CD4-positive, CD25-positive, alpha-beta regulatory T cell (primary cell): ENCODE measurements around the gene CDC25C. TPM values are rescaled to one million over a fixed set of nuclear protein-coding genes. Genes with fewer than 3 reads are reported as not detected.

ENCODE experiments used
- ATAC-seq, 2 donors: fragments of 150-1000 bp; cut with Tn5 transposase; one replicate each; pipeline ENCODE4 v1.10.0; 2021; ENCODE audit warnings: low read depth in 2 of 2, moderate number of reproducible peaks in 2 of 2, moderate library complexity in 1 of 2
- DNase-seq, 3 donors: peaks; one replicate each; pipeline versions ENCODE4 v3.0.0 to v3.0.0-alpha.2; 2012 to 2022; ENCODE audit warnings: mixed read lengths in 1 of 3
- H3K27ac ChIP-seq: one replicate; pipeline ENCODE4 v1.7.0; 2013; ENCODE audit warnings: mild to moderate bottlenecking, low read length; ENCODE audit not compliant: insufficient read depth, poor library complexity, severe bottlenecking
- H3K27me3 ChIP-seq: one replicate; pipeline ENCODE4 v1.7.0; 2013; ENCODE audit warnings: low read length; ENCODE audit not compliant: control insufficient read depth, insufficient read depth
- H3K36me3 ChIP-seq: one replicate; pipeline ENCODE4 v1.7.0; 2013; ENCODE audit warnings: mild to moderate bottlenecking, low read length, moderate library complexity; ENCODE audit not compliant: control insufficient read depth, insufficient read depth
- H3K4me1 ChIP-seq: 2 replicates; pipeline ENCODE4 v1.7.0; 2013; ENCODE audit warnings: mild to moderate bottlenecking, low read length; ENCODE audit not compliant: insufficient read depth, control insufficient read depth, poor library complexity, severe bottlenecking
- H3K4me3 ChIP-seq: one replicate; pipeline ENCODE4 v1.7.0; 2013; ENCODE audit warnings: low read depth, mild to moderate bottlenecking, low read length, moderate library complexity
- H3K9me3 ChIP-seq, 2 experiments: 1 replicate in 1 of 2; 2 replicates in 1 of 2; pipeline ENCODE4 v1.7.0; 2013; ENCODE audit warnings: low read length in 2 of 2, mild to moderate bottlenecking in 1 of 2, moderate library complexity in 1 of 2; ENCODE audit not compliant: control insufficient read depth in 2 of 2
- H3K27ac Mint-ChIP-seq, 3 donors: one replicate each; pipeline ENCODE4 v1.8.0; 2020 to 2022; ENCODE audit warnings: mild to moderate bottlenecking in 3 of 3, mixed read lengths in 3 of 3, moderate library complexity in 2 of 3
- H3K27me3 Mint-ChIP-seq: one replicate; pipeline ENCODE4 v1.8.0; 2022; ENCODE audit warnings: mild to moderate bottlenecking, mixed read lengths
- H3K36me3 Mint-ChIP-seq: one replicate; pipeline ENCODE4 v1.8.0; 2020; ENCODE audit warnings: mixed read lengths
- H3K4me1 Mint-ChIP-seq, 4 donors: one replicate each; pipeline ENCODE4 v1.8.0; 2020 to 2022; ENCODE audit warnings: mixed read lengths in 4 of 4, mild to moderate bottlenecking in 1 of 4
- H3K4me3 Mint-ChIP-seq, 4 donors: one replicate each; pipeline ENCODE4 v1.8.0; 2020 to 2022; ENCODE audit warnings: mild to moderate bottlenecking in 4 of 4, mixed read lengths in 4 of 4, moderate library complexity in 3 of 4
- H3K9me3 Mint-ChIP-seq, 7 donors: one replicate each; pipeline ENCODE4 v1.8.0; 2020 to 2022; ENCODE audit warnings: mixed read lengths in 7 of 7, mild to moderate bottlenecking in 3 of 7, moderate library complexity in 2 of 7
- polyA plus RNA-seq, 4 donors: library from polyadenylated mRNA; unstranded; fragments of 300-500 nt; fragmentation: Illumina TruSeq; gene quantifications; one replicate each; pipeline ENCODE4 v1.2.3, GENCODE V29; 2021
- total RNA-seq: library from RNA; stranded (reverse); gene quantifications from one replicate; pipeline ENCODE4 v1.2.3, GENCODE V29; 2022

CDC25C gene
- total and polyA plus RNA-seq, 5 donors from 2014 or later = 0.22 to 0.64 (median 0.32) TPM; not detected in 1

DNA sequence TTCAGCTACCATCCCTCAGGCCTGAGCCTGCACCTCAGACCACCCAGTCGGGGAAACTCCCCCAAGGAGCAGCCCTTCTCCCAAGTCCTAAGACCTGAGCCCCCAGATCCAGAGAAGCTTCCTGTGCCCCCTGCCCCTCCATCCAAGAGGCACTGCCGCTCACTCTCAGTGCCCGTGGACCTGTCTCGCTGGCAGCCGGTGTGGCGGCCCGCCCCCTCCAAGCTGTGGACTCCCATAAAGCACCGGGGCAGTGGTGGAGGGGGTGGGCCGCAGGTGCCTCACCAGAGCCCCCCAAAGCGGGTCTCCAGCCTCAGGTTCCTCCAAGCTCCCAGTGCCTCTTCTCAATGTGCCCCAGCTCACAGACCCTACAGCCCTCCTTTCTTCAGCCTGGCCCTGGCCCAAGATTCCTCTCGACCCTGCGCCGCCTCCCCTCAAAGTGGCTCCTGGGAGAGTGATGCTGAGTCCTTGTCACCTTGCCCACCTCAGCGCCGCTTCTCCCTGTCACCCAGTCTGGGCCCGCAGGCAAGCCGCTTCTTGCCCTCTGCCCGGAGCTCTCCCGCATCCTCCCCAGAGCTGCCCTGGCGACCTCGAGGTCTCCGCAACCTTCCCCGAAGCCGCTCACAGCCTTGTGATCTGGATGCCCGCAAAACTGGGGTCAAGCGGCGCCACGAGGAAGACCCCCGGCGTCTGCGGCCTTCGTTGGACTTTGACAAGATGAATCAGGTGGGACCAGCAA is 13.5 kb upstream of the CDC25C start:
- Histone ChIP-seq H3K27ac (no peak overlapping the region), H3K27me3 (no peaks in the 10 kb centered on the region), H3K4me3 (no peak overlapping the region), H3K9me3 (no peaks in the 10 kb centered on the region), H3K4me1 (peaks cover 4% of the 10 kb centered on the region), H3K36me3 (peaks cover 50% of the 10 kb centered on the region)
- peaks cover 36% of the 10 kb centered on the region for H3K36me3 Mint-ChIP-seq
- no peak for DNase-seq
- ATAC-seq = no peak
- no peak overlapping the region for H3K27ac Mint-ChIP-seq
- no peak overlapping the region for H3K4me3 Mint-ChIP-seq
- no peaks in the 10 kb centered on the region for H3K27me3 Mint-ChIP-seq
- H3K4me1 Mint-ChIP-seq = peaks cover 5 to 24% (median 18%) of the 10 kb centered on the region in 4 donors
- no peaks in the 10 kb centered on the region for H3K9me3 Mint-ChIP-seq

- Mint-ChIP-seq H3K4me3 (peak overlapping the region; percentile 92 to 99 (median 94)), H3K27me3 (no peaks in the 10 kb centered on the region), H3K27ac (peak overlapping the region; percentile 84 to 95 (median 94)), H3K9me3 (no peaks in the 10 kb centered on the region), H3K36me3 (peaks cover 20% of the 10 kb centered on the region), H3K4me1 (peaks cover 5 to 45% (median 28%) of the 10 kb centered on the region in 4 donors)
- DNase-seq (no peak), ATAC-seq (no peak)
- peaks cover 26% of the 10 kb centered on the region for H3K36me3 ChIP-seq
- H3K4me3 ChIP-seq = peak overlapping the region; percentile 81
- peaks cover 27% of the 10 kb centered on the region for H3K4me1 ChIP-seq
- no peak overlapping the region for H3K27ac ChIP-seq
- H3K27me3 ChIP-seq = no peaks in the 10 kb centered on the region
- H3K9me3 ChIP-seq = no peaks in the 10 kb centered on the region
Measured at GRCh38 chr5:138340008-138340407, 8.4 kb upstream of the CDC25C start.

DNA sequence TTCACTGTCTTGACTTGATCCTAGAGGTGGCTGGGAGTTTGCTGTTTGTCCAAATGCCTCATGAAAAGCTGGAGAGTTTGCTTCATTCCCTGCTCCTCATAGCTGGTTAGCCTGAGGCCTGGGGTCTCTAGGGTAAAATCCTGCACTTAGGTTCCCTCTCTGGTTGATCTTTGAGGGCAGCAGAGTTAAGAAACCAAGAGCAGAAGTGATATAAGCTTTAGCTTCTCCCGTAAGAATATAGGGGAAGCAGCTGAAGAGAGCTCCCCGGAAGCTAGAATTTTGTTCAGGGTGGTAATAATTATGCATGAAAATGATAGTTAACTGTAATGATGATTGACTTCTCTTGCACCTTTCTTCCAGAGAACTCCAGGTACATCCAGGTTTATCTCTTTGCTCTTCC is 7.9 kb upstream of the CDC25C start:
- Mint-ChIP-seq H3K27ac (peak overlapping the region; percentile 84 to 95 (median 94)), H3K27me3 (peaks cover 4% of the 10 kb centered on the region), H3K4me1 (peaks cover 5 to 45% (median 28%) of the 10 kb centered on the region in 4 donors), H3K36me3 (peaks cover 19% of the 10 kb centered on the region), H3K4me3 (peak overlapping the region; percentile 92 to 99 (median 94)), H3K9me3 (no peaks in the 10 kb centered on the region)
- Histone ChIP-seq H3K4me1 (peaks cover 27% of the 10 kb centered on the region), H3K36me3 (peaks cover 20% of the 10 kb centered on the region), H3K4me3 (peak overlapping the region; percentile 81), H3K27ac (peak overlapping the region; percentile 87), H3K9me3 (no peaks in the 10 kb centered on the region), H3K27me3 (no peaks in the 10 kb centered on the region)
- ATAC-seq = no peak
- DNase-seq = peak in 1 of 3 donors; percentile 16

- Mint-ChIP-seq H3K27ac (peak overlapping the region; percentile 84 to 95 (median 94)), H3K9me3 (no peaks in the 10 kb centered on the region), H3K4me1 (peaks cover 5 to 45% (median 28%) of the 10 kb centered on the region in 4 donors), H3K4me3 (peak overlapping the region; percentile 92 to 99 (median 94)), H3K27me3 (peaks cover 5% of the 10 kb centered on the region), H3K36me3 (peaks cover 16% of the 10 kb centered on the region)
- Histone ChIP-seq H3K4me3 (peak overlapping the region; percentile 81), H3K36me3 (peaks cover 16% of the 10 kb centered on the region), H3K9me3 (no peaks in the 10 kb centered on the region), H3K27ac (peak overlapping the region; percentile 87), H3K27me3 (no peaks in the 10 kb centered on the region), H3K4me1 (peaks cover 27% of the 10 kb centered on the region)
- DNase-seq (peak in 1 of 3 donors; percentile 18), ATAC-seq (no peak)
Measured at GRCh38 chr5:138339091-138339456, 7.5 kb upstream of the CDC25C start.

GRCh38 chr5:138338411-138339090 is 6.9 kb upstream of the CDC25C start:
- Histone ChIP-seq H3K9me3 (no peaks in the 10 kb centered on the region), H3K4me1 (peaks cover 27% of the 10 kb centered on the region), H3K27ac (peak overlapping the region; percentile 87), H3K4me3 (peak overlapping the region; percentile 81), H3K27me3 (no peaks in the 10 kb centered on the region), H3K36me3 (peaks cover 11% of the 10 kb centered on the region)
- peaks cover 5 to 45% (median 26%) of the 10 kb centered on the region in 4 donors for H3K4me1 Mint-ChIP-seq
- peaks cover 11% of the 10 kb centered on the region for H3K36me3 Mint-ChIP-seq
- H3K27me3 Mint-ChIP-seq = peaks cover 5% of the 10 kb centered on the region
- peak overlapping the region; percentile 84 to 95 (median 94) for H3K27ac Mint-ChIP-seq
- DNase-seq = no peak
- H3K9me3 Mint-ChIP-seq = no peaks in the 10 kb centered on the region
- ATAC-seq = no peak
- peak overlapping the region; percentile 92 to 99 (median 94) for H3K4me3 Mint-ChIP-seq

GRCh38 chr5:138337685-138338410 is 6.2 kb upstream of the CDC25C start, which contains the start of gene FAM53C:
Gene FAM53C (plus strand): TSS chr5:138338266. CDS start chr5:138341336, 3,070 bp downstream.
- ATAC-seq = peak; percentile 91
- H3K36me3 ChIP-seq = peaks cover 9% of the 10 kb centered on the region
- peak within 1 kb of the TSS; percentile 81 for H3K4me3 ChIP-seq
- Mint-ChIP-seq H3K36me3 (peaks cover 8% of the 10 kb centered on the region), H3K9me3 (no peaks in the 10 kb centered on the region), H3K27ac (peak within 1 kb of the TSS; percentile 99 to 100 (median 100)), H3K4me3 (peak within 1 kb of the TSS; percentile 92 to 99 (median 94)), H3K4me1 (peaks cover 1 to 43% (median 26%) of the 10 kb centered on the region in 4 donors), H3K27me3 (peaks cover 5% of the 10 kb centered on the region)
- DNase-seq = peak; percentile 82 to 96 (median 95)
- H3K27me3 ChIP-seq = no peaks in the 10 kb centered on the region
- peak within 1 kb of the TSS; percentile 87 for H3K27ac ChIP-seq
- peaks cover 27% of the 10 kb centered on the region for H3K4me1 ChIP-seq
- H3K9me3 ChIP-seq = no peaks in the 10 kb centered on the region

DNA sequence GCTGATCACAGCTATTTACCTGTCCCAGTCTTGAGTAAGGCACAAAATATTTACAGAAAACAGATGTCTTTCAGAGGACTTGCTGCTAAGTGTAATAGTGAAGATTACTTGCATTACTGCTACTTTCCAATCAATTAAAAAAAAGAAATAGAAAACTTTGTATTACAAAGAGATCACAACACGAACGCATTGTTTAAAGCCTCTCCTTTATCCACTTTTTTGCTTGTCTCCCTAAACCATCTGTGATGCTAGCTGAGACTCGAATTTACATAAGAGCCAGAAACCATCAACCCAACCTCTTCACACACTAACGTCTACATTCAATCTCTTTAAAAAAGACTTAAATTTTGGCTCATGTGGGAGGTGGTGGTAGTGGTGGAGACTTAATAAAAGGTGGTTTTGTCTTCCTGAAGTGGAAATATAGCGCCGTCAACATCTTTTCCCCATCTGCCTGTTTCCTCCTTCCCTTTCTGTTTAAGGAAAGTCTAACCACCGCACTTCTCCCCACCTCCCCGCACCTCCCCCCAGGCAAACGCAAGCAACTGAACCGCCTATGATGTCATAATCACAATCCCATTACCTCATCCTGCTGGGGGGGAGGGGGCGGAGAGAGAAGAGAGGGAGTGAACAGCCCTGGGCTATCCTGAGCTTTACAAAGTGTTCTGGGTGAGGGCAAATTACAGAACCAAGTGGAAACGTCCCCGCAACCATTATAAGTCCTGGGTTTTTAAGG is 5.5 kb upstream of the CDC25C start:
- peak overlapping the region; percentile 78 to 93 (median 92) for H3K4me3 Mint-ChIP-seq
- Histone ChIP-seq H3K4me3 (peak overlapping the region; percentile 65), H3K27ac (peak overlapping the region; percentile 87), H3K4me1 (peaks cover 29% of the 10 kb centered on the region), H3K27me3 (no peaks in the 10 kb centered on the region), H3K9me3 (no peaks in the 10 kb centered on the region), H3K36me3 (peaks cover 9% of the 10 kb centered on the region)
- H3K27ac Mint-ChIP-seq = peak overlapping the region; percentile 99 to 100 (median 100)
- peak in 1 of 3 donors; percentile 63 for DNase-seq
- peaks cover 6% of the 10 kb centered on the region for H3K27me3 Mint-ChIP-seq
- peaks cover 8% of the 10 kb centered on the region for H3K36me3 Mint-ChIP-seq
- H3K9me3 Mint-ChIP-seq = no peaks in the 10 kb centered on the region
- H3K4me1 Mint-ChIP-seq = peaks cover 0 to 46% (median 27%) of the 10 kb centered on the region in 4 donors
- peak; percentile 2 for ATAC-seq
